Stomach smooth muscle (tissue), 2 donors: ENCODE data around the gene RMDN3.

Experiments
- H3K27ac ChIP-seq: one replicate; pipeline ENCODE4 v1.7.0; 2013; ENCODE audit warnings: mild to moderate bottlenecking, low read length, inconsistent platforms
- H3K27me3 ChIP-seq, 2 donors: one replicate each; pipeline ENCODE4 v1.7.0; 2013; ENCODE audit warnings: low read length in 2 of 2; ENCODE audit not compliant: insufficient read depth in 2 of 2, control insufficient read depth in 1 of 2
- H3K36me3 ChIP-seq, 2 donors: one replicate each; pipeline ENCODE4 v1.7.0; 2013; ENCODE audit warnings: low read length in 2 of 2; ENCODE audit not compliant: control insufficient read depth in 2 of 2, insufficient read depth in 2 of 2
- H3K4me1 ChIP-seq: one replicate; pipeline ENCODE4 v1.7.0; 2013; ENCODE audit warnings: low read length; ENCODE audit not compliant: control insufficient read depth, insufficient read depth
- H3K4me3 ChIP-seq, 2 donors: one replicate each; pipeline ENCODE4 v1.7.0; 2013; ENCODE audit warnings: low read length in 2 of 2
- H3K9ac ChIP-seq, 2 donors: one replicate each; pipeline ENCODE4 v1.7.0; 2013; ENCODE audit warnings: low read length in 2 of 2, mild to moderate bottlenecking in 1 of 2
- H3K9me3 ChIP-seq, 2 donors: one replicate each; pipeline ENCODE4 v1.7.0; 2013; ENCODE audit warnings: low read length in 2 of 2; ENCODE audit not compliant: control insufficient read depth in 2 of 2
- donor health status: healthy.
- donor health status: Pancreatic carcinoma.

The RMDN3 gene, protein sequence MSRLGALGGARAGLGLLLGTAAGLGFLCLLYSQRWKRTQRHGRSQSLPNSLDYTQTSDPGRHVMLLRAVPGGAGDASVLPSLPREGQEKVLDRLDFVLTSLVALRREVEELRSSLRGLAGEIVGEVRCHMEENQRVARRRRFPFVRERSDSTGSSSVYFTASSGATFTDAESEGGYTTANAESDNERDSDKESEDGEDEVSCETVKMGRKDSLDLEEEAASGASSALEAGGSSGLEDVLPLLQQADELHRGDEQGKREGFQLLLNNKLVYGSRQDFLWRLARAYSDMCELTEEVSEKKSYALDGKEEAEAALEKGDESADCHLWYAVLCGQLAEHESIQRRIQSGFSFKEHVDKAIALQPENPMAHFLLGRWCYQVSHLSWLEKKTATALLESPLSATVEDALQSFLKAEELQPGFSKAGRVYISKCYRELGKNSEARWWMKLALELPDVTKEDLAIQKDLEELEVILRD

DNA sequence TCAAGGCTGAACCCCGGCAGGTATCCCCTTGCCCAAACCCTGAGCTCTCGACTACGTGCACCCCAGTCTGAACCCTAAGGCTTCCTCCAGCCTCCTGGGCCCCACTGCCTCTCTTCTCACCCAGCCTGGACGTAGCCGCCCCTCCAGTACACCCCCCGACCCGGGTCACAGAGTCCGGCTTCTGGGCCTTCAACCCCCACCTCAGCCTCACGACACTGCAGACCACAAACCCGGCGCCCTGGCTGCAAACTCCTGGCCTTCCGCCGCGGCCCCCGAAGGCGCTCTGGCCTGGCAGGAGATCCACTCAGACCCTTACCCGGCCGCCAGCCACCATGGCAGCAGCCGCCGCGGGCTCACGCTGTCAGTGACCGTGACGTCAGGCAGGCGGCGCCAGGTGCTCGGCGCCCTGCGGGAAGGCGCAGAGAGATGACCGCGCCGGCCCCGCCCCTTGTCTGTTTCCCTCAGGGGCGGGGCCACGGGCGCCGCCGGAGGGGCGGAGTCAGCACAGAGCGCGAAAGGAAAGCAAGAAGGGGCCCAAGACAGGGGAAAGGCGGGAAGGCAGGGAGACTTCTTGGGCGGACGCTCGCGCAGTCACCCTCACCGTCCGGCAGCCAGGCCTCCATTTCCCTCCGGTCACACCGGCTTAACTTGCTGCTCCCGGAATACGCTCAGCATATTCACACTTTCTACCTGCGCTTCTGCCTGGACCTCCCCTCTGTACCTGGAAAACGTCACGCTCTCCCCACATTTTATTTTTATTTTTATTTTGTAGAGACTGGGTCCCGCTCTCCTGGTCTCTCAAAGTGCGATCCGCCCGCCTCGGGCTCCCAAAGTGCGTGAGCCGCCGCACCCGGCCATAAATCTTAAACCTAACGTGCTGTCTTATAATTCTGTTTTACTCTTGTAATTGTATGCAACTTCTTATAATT is at the start of gene RMDN3:
RMDN3 (minus strand) TSS at position 372 of the 929 bp plus-strand sequence. CDS start 471 bp downstream, outside the sequence.
- Histone ChIP-seq H3K9me3 (no peaks in the 10 kb centered on the region), H3K27me3 (no peaks in the 10 kb centered on the region), H3K4me3 (peak within 1 kb of the TSS; percentile 83 to 91), H3K9ac (peak within 1 kb of the TSS; percentile 83 to 84), H3K27ac (peak within 1 kb of the TSS; percentile 70), H3K36me3 (peaks cover 0 to 18% of the 10 kb centered on the region in 2 donors), H3K4me1 (peaks cover 10% of the 10 kb centered on the region)

DNA sequence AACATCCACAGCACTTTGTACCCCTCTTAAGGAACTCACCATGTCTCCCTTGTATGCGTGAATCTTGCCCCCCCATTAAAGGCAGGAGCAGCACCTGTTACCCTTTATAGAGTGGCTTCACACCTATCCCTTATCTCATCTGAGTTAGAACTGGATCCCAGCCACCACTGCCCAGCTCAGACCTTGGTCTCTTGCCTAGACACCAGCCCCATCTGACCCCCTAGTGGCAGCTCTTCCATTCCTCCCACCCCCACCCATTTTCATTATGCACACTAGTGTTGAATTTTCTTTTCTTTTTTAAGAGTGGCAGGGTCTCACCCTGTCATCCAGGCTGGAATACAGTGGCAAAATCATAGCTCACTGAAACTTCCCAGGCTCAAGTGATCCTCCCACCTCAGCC is 48.6 kb upstream of the RMDN3 start:
- H3K9ac ChIP-seq, result no peak overlapping the region
- H3K4me3 ChIP-seq, result no peak overlapping the region
- H3K36me3 ChIP-seq, result peaks cover 0 to 4% of the 10 kb centered on the region in 2 donors
- no peak overlapping the region for H3K27ac ChIP-seq
- H3K9me3 ChIP-seq, result no peaks in the 10 kb centered on the region
- H3K27me3 ChIP-seq, result no peaks in the 10 kb centered on the region
- peaks cover 15% of the 10 kb centered on the region for H3K4me1 ChIP-seq

DNA sequence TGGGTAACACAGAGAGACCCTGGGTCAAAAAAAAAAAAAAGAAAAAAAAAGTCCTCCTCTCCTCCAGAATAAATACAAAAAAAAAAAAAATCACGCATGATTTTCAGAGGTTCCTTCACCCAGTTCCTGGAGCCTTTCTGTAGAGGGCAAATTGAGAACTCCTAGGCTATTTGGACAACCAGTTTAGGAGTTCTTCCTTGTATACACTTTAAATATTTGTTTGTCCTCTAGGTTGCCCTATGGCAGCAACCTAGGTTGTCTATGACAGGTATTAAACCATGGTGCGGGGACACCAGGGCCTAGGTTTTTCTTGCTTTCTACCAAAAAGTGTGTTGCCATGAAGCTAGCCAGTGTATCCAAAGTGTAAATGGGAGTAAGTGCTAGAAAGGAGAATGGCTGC is 48.0 kb upstream of the RMDN3 start:
- Histone ChIP-seq H3K27ac (no peak overlapping the region), H3K27me3 (no peaks in the 10 kb centered on the region), H3K9me3 (no peaks in the 10 kb centered on the region), H3K36me3 (peaks cover 3 to 4% of the 10 kb centered on the region in 2 donors), H3K4me1 (peaks cover 10% of the 10 kb centered on the region), H3K9ac (no peak overlapping the region), H3K4me3 (no peak overlapping the region)

DNA sequence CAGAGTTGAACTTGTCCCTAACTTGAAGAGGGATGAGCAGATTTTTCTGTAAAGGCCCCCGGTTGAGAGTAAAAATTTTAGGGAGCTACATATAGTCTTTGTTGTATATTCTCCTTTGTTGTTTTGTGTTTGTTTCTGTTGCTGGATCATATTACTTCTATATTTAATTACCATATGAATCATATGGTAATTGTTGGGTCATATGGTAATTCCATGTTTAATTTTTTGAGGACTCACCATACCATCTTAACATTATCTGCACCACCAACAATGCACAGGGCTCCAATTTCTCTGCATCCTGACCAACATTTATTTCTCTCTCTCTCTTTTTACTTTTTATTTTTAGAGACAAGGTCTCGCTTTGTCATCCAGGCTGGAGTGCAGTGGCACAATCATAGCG is 44.5 kb upstream of the RMDN3 start:
- Histone ChIP-seq H3K27ac (no peak overlapping the region), H3K4me1 (no peaks in the 10 kb centered on the region), H3K9ac (no peak overlapping the region), H3K27me3 (no peaks in the 10 kb centered on the region), H3K4me3 (no peak overlapping the region), H3K9me3 (no peaks in the 10 kb centered on the region), H3K36me3 (peaks cover 3 to 4% of the 10 kb centered on the region in 2 donors)

DNA sequence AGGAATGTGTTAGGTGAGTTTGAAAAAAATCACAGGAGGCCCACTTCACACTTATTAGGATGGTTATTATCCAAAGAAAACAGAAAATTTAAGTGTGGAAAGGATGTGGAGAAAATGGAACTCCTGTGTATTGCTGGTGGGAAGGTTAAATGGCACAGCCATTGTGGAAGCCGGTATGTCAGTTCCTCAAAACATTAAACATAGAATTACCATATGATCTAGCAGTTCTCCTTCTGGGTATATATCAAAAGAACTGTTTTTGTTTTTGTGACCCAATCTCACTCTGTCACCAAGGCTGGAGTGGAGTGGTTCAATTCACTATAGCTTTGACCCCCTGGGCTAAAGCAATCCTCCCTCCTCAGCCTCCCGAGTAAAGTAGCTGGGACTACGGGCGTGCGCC is 41.5 kb upstream of the RMDN3 start:
- peaks cover 4 to 8% of the 10 kb centered on the region in 2 donors for H3K36me3 ChIP-seq
- H3K27ac ChIP-seq, result no peak overlapping the region
- no peak overlapping the region for H3K9ac ChIP-seq
- H3K9me3 ChIP-seq, result no peaks in the 10 kb centered on the region
- H3K4me1 ChIP-seq, result no peaks in the 10 kb centered on the region
- no peaks in the 10 kb centered on the region for H3K27me3 ChIP-seq
- H3K4me3 ChIP-seq, result no peak overlapping the region

DNA sequence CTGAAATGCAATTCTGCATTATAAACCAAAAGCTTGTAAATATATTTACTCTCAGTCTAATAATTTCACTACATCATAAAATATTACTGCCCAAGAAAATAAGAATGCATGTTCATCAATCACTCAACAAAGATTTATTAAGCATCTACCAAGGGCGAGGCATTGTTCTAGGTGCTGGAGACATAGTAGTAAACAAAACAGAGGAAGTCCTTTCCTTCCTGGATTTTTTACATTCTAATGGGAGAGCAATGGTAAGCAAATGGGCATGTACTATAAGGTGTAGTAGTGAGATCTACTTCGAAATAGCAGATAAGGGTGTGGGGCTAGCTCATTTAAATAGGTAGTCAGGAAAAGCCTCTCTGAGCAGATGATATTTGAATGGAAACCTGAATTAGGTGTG is 41.0 kb upstream of the RMDN3 start:
- Histone ChIP-seq H3K36me3 (peaks cover 2 to 8% of the 10 kb centered on the region in 2 donors), H3K4me1 (no peaks in the 10 kb centered on the region), H3K27ac (no peak overlapping the region), H3K27me3 (no peaks in the 10 kb centered on the region), H3K9me3 (no peaks in the 10 kb centered on the region), H3K4me3 (no peak overlapping the region), H3K9ac (no peak overlapping the region)

DNA sequence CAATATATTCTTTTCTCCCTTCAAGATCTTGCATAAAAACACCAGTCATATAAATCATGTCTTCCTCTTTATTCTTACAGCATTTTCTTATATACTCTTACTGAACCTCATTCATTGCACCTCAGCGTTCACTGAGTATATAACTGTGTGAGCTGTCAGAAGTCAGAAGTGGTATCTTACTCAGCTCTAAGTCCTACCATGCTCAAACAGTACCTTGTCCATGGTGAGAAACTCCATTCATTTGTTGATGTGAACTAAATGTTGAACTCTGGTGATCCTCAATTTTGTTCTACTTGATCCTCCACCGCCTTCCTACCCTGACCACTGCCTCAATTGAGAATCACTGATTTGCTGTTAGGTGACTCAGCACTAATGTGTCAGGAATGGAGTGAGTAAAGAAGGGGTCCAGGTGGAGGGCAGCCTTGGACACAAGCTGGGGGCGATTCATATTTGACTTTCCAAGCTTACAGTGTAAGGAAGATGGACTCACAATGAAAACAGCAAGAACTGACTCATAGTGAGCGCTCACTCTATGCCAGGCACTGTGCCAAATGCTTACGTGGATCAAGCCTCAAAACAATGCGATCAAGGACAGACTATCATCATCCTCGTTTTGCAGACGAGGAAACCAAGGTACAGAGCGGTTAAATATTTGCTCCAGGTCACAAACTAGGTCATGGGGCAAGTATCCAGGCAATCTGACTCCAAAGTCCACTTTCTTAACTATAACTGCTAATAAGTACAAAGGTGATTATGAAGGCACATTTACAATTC is 38.3 kb upstream of the RMDN3 start:
- H3K9me3 ChIP-seq, result no peaks in the 10 kb centered on the region
- peaks cover 0 to 7% of the 10 kb centered on the region in 2 donors for H3K36me3 ChIP-seq
- no peaks in the 10 kb centered on the region for H3K27me3 ChIP-seq
- peaks cover 4% of the 10 kb centered on the region for H3K4me1 ChIP-seq
- H3K27ac ChIP-seq, result no peak overlapping the region
- no peak overlapping the region for H3K4me3 ChIP-seq
- no peak overlapping the region for H3K9ac ChIP-seq

DNA sequence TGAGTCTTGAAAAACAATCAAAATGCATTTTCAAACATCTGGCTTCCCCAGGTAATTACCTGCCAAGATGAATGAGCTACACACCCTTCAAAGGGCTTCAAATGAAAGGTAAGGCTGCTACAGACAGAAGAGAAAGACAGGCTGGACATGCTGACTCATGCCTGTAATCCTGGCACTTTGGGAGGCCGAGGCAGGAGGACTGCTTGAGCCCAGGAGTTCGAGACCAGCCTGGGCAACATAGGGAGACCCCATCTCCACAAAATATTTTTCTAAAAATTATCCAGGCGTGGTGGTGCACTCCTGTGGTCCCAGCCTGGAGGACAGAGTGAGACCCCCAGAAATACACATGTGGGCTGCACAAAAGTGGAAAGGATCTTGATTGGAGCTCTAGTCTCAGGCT is 37.3 kb upstream of the RMDN3 start:
- peaks cover 6% of the 10 kb centered on the region for H3K4me1 ChIP-seq
- no peak overlapping the region for H3K4me3 ChIP-seq
- no peaks in the 10 kb centered on the region for H3K9me3 ChIP-seq
- H3K36me3 ChIP-seq, result peaks cover 0 to 5% of the 10 kb centered on the region in 2 donors
- H3K9ac ChIP-seq, result no peak overlapping the region
- H3K27me3 ChIP-seq, result no peaks in the 10 kb centered on the region
- H3K27ac ChIP-seq, result no peak overlapping the region

DNA sequence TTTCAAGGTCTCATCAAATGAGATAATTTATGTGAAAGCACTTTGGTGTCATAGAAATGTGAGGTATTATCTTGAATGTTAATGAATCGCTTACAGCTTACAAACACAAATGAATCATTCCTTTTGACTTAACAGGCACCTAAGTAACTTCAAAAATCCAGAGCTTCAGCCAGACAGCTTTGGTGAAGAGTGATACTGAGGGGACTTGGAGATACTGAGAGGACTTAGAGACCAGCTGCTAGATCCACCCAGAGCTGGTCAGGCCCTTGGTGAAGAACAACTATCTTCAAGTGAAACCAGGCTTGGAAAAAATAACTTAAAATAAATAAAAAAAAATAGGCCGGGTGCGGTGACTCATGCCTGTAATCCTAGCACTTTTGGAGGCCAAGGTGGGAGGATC is 35.7 kb upstream of the RMDN3 start:
- no peaks in the 10 kb centered on the region for H3K27me3 ChIP-seq

DNA sequence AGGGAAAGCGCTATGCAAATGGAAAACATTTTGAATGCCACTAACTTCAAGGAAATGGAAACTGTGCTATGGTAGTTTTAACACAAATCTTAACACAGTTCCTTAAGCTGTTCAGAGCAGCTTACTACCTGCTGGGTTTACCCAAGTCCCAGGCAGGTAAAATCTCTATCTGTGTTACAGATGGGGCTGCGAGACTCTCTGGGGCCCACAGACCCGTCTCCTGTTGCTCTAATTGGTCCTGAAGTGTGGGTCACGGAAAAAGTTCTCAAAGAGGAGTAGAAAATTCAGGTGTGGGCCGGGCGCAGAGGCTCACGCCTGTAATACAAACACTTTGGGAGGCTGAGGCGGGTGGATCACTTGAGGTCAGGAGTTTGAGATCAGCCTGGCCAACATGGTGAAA is 34.9 kb upstream of the RMDN3 start:
- H3K9me3 ChIP-seq, result no peaks in the 10 kb centered on the region
- no peak overlapping the region for H3K4me3 ChIP-seq
- H3K27ac ChIP-seq, result no peak overlapping the region
- H3K36me3 ChIP-seq, result peaks cover 0 to 5% of the 10 kb centered on the region in 2 donors
- H3K4me1 ChIP-seq, result peaks cover 15% of the 10 kb centered on the region
- H3K9ac ChIP-seq, result no peak overlapping the region
- H3K27me3 ChIP-seq, result no peaks in the 10 kb centered on the region

More for the DNA sequence above, 35.7 kb upstream of the RMDN3 start:
- Histone ChIP-seq H3K9ac (no peak overlapping the region), H3K4me1 (peaks cover 12% of the 10 kb centered on the region), H3K9me3 (no peaks in the 10 kb centered on the region), H3K4me3 (no peak overlapping the region), H3K36me3 (peaks cover 0 to 5% of the 10 kb centered on the region in 2 donors), H3K27ac (no peak overlapping the region)
